ENCODE results near the gene SLC4A1.

DNA sequence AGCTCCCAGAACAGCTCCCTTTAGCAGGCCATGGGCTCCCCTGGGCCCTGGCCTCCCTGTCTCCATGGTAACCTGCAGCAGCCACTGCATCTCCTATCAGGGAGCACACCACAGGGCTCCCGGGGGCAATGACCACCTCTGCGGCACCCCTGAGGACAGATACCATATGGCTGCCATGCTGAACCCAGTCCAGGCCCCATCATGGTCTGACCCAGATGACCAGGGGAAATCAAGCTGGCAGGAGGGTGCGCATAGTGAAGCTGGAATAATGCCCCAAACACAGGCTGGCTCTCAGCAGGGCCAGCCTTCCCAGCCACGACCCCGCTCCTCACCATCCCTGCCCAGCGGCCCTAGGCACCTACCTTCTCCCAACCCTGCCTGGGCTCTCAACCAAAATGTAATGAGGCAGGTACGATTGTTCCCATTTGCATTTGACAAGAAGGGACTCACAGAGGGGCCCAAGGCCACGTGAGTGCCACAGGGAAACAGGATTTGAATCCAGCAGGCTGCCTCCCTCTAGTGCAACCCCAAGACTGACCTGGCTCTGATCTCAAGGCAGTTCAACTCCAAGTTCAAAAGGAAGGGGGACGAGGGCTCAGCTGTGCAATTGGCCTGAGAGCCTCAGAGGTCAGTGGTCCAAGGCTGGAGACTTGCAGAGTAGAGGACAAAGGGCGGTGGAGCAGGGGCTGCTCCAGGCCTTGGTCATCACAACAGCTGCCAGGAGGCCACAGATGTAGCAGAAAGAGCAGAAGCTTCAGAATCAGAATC lies 42.9 kb upstream of the SLC4A1 start:
- TF ChIP-seq, protein P1, sequence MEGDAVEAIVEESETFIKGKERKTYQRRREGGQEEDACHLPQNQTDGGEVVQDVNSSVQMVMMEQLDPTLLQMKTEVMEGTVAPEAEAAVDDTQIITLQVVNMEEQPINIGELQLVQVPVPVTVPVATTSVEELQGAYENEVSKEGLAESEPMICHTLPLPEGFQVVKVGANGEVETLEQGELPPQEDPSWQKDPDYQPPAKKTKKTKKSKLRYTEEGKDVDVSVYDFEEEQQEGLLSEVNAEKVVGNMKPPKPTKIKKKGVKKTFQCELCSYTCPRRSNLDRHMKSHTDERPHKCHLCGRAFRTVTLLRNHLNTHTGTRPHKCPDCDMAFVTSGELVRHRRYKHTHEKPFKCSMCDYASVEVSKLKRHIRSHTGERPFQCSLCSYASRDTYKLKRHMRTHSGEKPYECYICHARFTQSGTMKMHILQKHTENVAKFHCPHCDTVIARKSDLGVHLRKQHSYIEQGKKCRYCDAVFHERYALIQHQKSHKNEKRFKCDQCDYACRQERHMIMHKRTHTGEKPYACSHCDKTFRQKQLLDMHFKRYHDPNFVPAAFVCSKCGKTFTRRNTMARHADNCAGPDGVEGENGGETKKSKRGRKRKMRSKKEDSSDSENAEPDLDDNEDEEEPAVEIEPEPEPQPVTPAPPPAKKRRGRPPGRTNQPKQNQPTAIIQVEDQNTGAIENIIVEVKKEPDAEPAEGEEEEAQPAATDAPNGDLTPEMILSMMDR (optimal IDR thresholded peaks at IDR 0.05 in 1 of 3, IDR thresholded peaks at IDR 0.05 in 1 of 3, conservative IDR thresholded peaks at IDR 0.05 in 1 of 3; ENCODE audit: extremely low read depth in 1 of 3, insufficient read depth in 2 of 3, low read length in 3 of 3) = no peak
- TF ChIP-seq EZH2 (IDR thresholded peaks at IDR 0.05; ENCODE audit: low read length) = no peak

Data from keratinocyte (primary cell).